ENCODE data around the gene GALNTL6.

GALNTL6 gene

GRCh38 chr4:173056271-173056670 lies 1243.1 kb downstream of the GALNTL6 start:
- DNase-seq (ENCODE audit: low read depth in 1 of 2, low spot score in 1 of 2) = no peak
- Histone ChIP-seq H3K27ac (replicated peaks) (no peak overlapping the region), H3K4me3 (replicated peaks; ENCODE audit: insufficient read depth, low read length) (no peak overlapping the region), H3K27me3 (ENCODE audit: insufficient read depth, poor library complexity, severe bottlenecking) (no peaks in the 10 kb centered on the region)
- TF ChIP-seq SPI1 (IDR thresholded peaks at IDR 0.05; ENCODE audit: borderline replicate concordance, low read depth) = no peak

DNA sequence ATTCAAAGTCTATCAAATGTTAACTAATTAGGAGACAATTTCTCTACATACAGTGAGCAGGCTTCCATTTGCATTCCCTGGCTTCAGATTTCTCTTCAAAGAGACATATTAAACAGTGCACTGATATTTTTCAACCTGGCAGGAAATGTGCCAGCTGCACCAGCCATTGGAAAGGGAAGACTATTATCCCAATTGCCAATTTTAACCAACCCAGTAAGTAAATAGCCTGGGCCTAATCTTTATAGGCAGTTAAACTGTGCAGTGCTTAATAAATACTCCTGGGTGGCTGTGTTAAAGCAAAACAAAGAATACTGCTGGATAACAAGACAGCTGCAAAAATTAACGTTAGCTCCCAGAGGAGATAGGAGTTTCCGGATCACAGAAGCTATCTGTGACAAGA lies 1243.5 kb downstream of the GALNTL6 start:
- H3K27ac ChIP-seq (replicated peaks) = no peak overlapping the region
- H3K27me3 ChIP-seq (ENCODE audit: insufficient read depth, poor library complexity, severe bottlenecking) = no peaks in the 10 kb centered on the region
- DNase-seq (ENCODE audit: low read depth in 1 of 2, low spot score in 1 of 2) = no peak
- H3K4me3 ChIP-seq (replicated peaks; ENCODE audit: insufficient read depth, low read length) = no peak overlapping the region
- TF ChIP-seq, protein P1, sequence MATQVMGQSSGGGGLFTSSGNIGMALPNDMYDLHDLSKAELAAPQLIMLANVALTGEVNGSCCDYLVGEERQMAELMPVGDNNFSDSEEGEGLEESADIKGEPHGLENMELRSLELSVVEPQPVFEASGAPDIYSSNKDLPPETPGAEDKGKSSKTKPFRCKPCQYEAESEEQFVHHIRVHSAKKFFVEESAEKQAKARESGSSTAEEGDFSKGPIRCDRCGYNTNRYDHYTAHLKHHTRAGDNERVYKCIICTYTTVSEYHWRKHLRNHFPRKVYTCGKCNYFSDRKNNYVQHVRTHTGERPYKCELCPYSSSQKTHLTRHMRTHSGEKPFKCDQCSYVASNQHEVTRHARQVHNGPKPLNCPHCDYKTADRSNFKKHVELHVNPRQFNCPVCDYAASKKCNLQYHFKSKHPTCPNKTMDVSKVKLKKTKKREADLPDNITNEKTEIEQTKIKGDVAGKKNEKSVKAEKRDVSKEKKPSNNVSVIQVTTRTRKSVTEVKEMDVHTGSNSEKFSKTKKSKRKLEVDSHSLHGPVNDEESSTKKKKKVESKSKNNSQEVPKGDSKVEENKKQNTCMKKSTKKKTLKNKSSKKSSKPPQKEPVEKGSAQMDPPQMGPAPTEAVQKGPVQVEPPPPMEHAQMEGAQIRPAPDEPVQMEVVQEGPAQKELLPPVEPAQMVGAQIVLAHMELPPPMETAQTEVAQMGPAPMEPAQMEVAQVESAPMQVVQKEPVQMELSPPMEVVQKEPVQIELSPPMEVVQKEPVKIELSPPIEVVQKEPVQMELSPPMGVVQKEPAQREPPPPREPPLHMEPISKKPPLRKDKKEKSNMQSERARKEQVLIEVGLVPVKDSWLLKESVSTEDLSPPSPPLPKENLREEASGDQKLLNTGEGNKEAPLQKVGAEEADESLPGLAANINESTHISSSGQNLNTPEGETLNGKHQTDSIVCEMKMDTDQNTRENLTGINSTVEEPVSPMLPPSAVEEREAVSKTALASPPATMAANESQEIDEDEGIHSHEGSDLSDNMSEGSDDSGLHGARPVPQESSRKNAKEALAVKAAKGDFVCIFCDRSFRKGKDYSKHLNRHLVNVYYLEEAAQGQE (IDR thresholded peaks at IDR 0.05; ENCODE audit: insufficient replicate concordance, low read depth) = no peak
- TF ChIP-seq GABPA (IDR thresholded peaks at IDR 0.05; ENCODE audit: low read depth) (no peak), POLR2AphosphoS5 (IDR thresholded peaks at IDR 0.05; ENCODE audit: low read depth) (no peak), SPI1 (IDR thresholded peaks at IDR 0.05; ENCODE audit: borderline replicate concordance, low read depth) (no peak)
- TF ChIP-seq, protein P2, sequence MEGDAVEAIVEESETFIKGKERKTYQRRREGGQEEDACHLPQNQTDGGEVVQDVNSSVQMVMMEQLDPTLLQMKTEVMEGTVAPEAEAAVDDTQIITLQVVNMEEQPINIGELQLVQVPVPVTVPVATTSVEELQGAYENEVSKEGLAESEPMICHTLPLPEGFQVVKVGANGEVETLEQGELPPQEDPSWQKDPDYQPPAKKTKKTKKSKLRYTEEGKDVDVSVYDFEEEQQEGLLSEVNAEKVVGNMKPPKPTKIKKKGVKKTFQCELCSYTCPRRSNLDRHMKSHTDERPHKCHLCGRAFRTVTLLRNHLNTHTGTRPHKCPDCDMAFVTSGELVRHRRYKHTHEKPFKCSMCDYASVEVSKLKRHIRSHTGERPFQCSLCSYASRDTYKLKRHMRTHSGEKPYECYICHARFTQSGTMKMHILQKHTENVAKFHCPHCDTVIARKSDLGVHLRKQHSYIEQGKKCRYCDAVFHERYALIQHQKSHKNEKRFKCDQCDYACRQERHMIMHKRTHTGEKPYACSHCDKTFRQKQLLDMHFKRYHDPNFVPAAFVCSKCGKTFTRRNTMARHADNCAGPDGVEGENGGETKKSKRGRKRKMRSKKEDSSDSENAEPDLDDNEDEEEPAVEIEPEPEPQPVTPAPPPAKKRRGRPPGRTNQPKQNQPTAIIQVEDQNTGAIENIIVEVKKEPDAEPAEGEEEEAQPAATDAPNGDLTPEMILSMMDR (IDR thresholded peaks at IDR 0.05; ENCODE audit: insufficient read depth, low read length) = no peak

DNA sequence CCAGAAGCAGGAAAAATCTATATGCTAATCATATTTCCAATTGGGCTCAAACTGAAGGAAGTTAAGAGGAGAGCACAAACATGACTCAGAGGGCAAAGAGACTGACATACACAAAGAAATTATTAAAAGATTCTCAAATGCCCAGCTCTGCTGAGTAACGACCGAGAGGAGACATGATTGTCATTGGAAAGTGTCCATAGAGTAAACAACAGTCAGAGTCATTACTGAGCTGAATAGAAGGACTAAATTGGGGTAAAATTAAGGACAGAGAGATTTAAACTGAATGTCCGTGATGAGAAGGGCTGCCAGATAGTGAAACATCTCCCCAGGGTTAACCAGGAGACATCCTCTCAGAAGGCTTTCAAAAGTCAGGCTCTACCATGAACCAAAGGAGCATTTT lies 1244.2 kb downstream of the GALNTL6 start:
- Histone ChIP-seq H3K4me3 (replicated peaks; ENCODE audit: insufficient read depth, low read length) (no peak overlapping the region), H3K27me3 (ENCODE audit: insufficient read depth, poor library complexity, severe bottlenecking) (no peaks in the 10 kb centered on the region), H3K27ac (replicated peaks) (no peak overlapping the region)
- TF ChIP-seq, protein P1 (IDR thresholded peaks at IDR 0.05; ENCODE audit: insufficient replicate concordance, low read depth) = no peak
- no peak for TF ChIP-seq POLR2AphosphoS5 (IDR thresholded peaks at IDR 0.05; ENCODE audit: low read depth)
- TF ChIP-seq, protein P2 (IDR thresholded peaks at IDR 0.05; ENCODE audit: insufficient read depth, low read length) = no peak
- no peak for TF ChIP-seq SPI1 (IDR thresholded peaks at IDR 0.05; ENCODE audit: borderline replicate concordance, low read depth)
- DNase-seq (ENCODE audit: low read depth in 1 of 2, low spot score in 1 of 2) = no peak

DNA sequence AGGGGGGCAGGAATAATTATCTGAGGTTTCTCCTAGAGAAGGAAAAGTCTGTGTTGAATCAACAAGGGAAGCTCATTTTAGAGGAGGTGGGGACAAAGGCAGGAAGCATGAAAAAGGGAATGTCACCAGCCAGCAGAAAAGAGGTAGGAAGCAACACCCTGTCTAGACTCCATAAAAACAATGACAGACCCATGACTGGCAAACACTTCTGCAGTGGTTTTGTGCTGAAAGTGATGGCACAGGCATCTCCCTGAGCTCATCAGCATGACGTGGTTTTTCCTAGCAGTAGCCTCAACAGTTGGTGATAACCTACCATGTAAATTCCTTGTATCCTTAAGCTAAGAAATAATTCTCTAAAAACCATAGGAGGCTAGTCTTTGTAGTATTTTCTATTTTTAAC lies 1244.7 kb downstream of the GALNTL6 start:
- DNase-seq (ENCODE audit: low read depth in 1 of 2, low spot score in 1 of 2) = no peak
- Histone ChIP-seq H3K27ac (replicated peaks) (no peak overlapping the region), H3K4me3 (replicated peaks; ENCODE audit: insufficient read depth, low read length) (no peak overlapping the region), H3K27me3 (ENCODE audit: insufficient read depth, poor library complexity, severe bottlenecking) (no peaks in the 10 kb centered on the region)
- no peak for TF ChIP-seq GABPA (IDR thresholded peaks at IDR 0.05; ENCODE audit: low read depth)
- TF ChIP-seq, protein P1 (IDR thresholded peaks at IDR 0.05; ENCODE audit: insufficient replicate concordance, low read depth) = no peak
- TF ChIP-seq POLR2AphosphoS5 (IDR thresholded peaks at IDR 0.05; ENCODE audit: low read depth) = no peak
- TF ChIP-seq, protein P2 (IDR thresholded peaks at IDR 0.05; ENCODE audit: insufficient read depth, low read length) = no peak
- no peak for TF ChIP-seq SPI1 (IDR thresholded peaks at IDR 0.05; ENCODE audit: borderline replicate concordance, low read depth)

All from HL-60 (cell line).